CD14-positive monocyte (primary cell): ENCODE results near the gene SRPK2. TPM values are rescaled to one million over a fixed set of nuclear protein-coding genes. Genes with fewer than 3 reads are reported as not detected.

Experiments used
- DNase-seq, 3 donors: peaks; one replicate each; pipeline ENCODE4 v3.0.0-alpha.2; 2011 to 2022
- H2AFZ ChIP-seq: 2 replicates; pipeline ENCODE4 v1.6.0; 2012; ENCODE audit warnings: mild to moderate bottlenecking, low read depth, low read length, inconsistent platforms; ENCODE audit not compliant: insufficient read depth, poor library complexity, severe bottlenecking
- H3K27ac ChIP-seq, 2 donors: 1 replicate in 1 of 2; 2 replicates in 1 of 2; pipeline ENCODE4 v1.5.1; 2012 to 2013; ENCODE audit warnings: low read length in 2 of 2, control low read depth in 1 of 2, inconsistent platforms in 1 of 2, low read depth in 1 of 2, mild to moderate bottlenecking in 1 of 2
- H3K27me3 ChIP-seq, 2 donors: one replicate each; pipeline versions ENCODE4 v1.6.0 to v1.6.1; 2011 to 2013; ENCODE audit warnings: low read length in 2 of 2; ENCODE audit not compliant: control insufficient read depth in 2 of 2, insufficient read depth in 2 of 2
- H3K36me3 ChIP-seq, 2 donors: replicated peaks in 1 of 2; 1 replicate in 1 of 2; 2 replicates in 1 of 2; pipeline versions ENCODE4 v1.5.1 to v1.6.1; 2012 to 2013; ENCODE audit warnings: low read length in 2 of 2, control low read depth in 1 of 2, inconsistent platforms in 1 of 2, mild to moderate bottlenecking in 1 of 2; ENCODE audit not compliant: insufficient read depth in 2 of 2, control insufficient read depth in 1 of 2
- H3K4me1 ChIP-seq, 2 donors: 1 replicate in 1 of 2; 2 replicates in 1 of 2; pipeline versions ENCODE4 v1.5.1 to v1.6.1; 2012 to 2013; ENCODE audit warnings: low read length in 2 of 2, control low read depth in 1 of 2, inconsistent platforms in 1 of 2, mild to moderate bottlenecking in 1 of 2, moderate library complexity in 1 of 2; ENCODE audit not compliant: insufficient read depth in 2 of 2, control insufficient read depth in 1 of 2
- H3K4me2 ChIP-seq: replicated peaks from 2 replicates; pipeline ENCODE3; 2012; ENCODE audit warnings: low read length, moderate library complexity, mild to moderate bottlenecking; ENCODE audit not compliant: poor library complexity, severe bottlenecking; ENCODE audit errors: extremely low read depth
- H3K4me3 ChIP-seq, 3 experiments: fragments of 200-600 bp in 1 of 3; sonication (generic) in 1 of 3; replicated peaks in 1 of 3; 1 replicate in 2 of 3; 2 replicates in 1 of 3; pipeline ENCODE4 v1.5.1; 2011 to 2013; ENCODE audit warnings: low read length in 3 of 3, mild to moderate bottlenecking in 3 of 3, control low read depth in 2 of 3, low read depth in 2 of 3, inconsistent platforms in 1 of 3, moderate library complexity in 1 of 3
- H3K79me2 ChIP-seq: 2 replicates; pipeline ENCODE4 v1.6.0; 2012; ENCODE audit warnings: mild to moderate bottlenecking, control low read depth, inconsistent platforms, low read length, moderate library complexity; ENCODE audit not compliant: insufficient read depth
- H3K9ac ChIP-seq: 2 replicates; pipeline ENCODE4 v1.6.0; 2017; ENCODE audit warnings: low read length, mild to moderate bottlenecking; ENCODE audit not compliant: insufficient read depth, poor library complexity, severe bottlenecking
- H3K9me3 ChIP-seq, 2 donors: replicated peaks in 1 of 2; 1 replicate in 1 of 2; 2 replicates in 1 of 2; pipeline versions ENCODE4 v1.5.1 to v1.6.1; 2012 to 2013; ENCODE audit warnings: low read length in 2 of 2, control low read depth in 1 of 2; ENCODE audit not compliant: control insufficient read depth in 1 of 2, insufficient read depth in 1 of 2
- H4K20me1 ChIP-seq: 2 replicates; pipeline ENCODE4 v1.6.0; 2012; ENCODE audit warnings: mild to moderate bottlenecking, low read length, control low read depth, moderate library complexity; ENCODE audit not compliant: insufficient read depth
- H3K27ac Mint-ChIP-seq, 7 donors: one replicate each; pipeline ENCODE4 v1.8.0; 2020; ENCODE audit warnings: mild to moderate bottlenecking in 7 of 7, mixed read lengths in 7 of 7, moderate library complexity in 6 of 7, inconsistent platforms in 2 of 7
- H3K27me3 Mint-ChIP-seq, 3 donors: one replicate each; pipeline ENCODE4 v1.8.0; 2021 to 2022; ENCODE audit warnings: low read depth in 3 of 3, mild to moderate bottlenecking in 3 of 3, mixed read lengths in 3 of 3, moderate library complexity in 3 of 3, inconsistent platforms in 1 of 3
- H3K36me3 Mint-ChIP-seq, 2 donors: one replicate each; pipeline ENCODE4 v1.8.0; 2020; ENCODE audit warnings: mixed read lengths in 2 of 2, inconsistent platforms in 1 of 2, mild to moderate bottlenecking in 1 of 2
- H3K4me1 Mint-ChIP-seq: one replicate; pipeline ENCODE4 v1.8.0; 2020; ENCODE audit warnings: mild to moderate bottlenecking, mixed read lengths
- H3K4me3 Mint-ChIP-seq, 2 donors: one replicate each; pipeline ENCODE4 v1.8.0; 2020; ENCODE audit warnings: mild to moderate bottlenecking in 2 of 2, mixed read lengths in 2 of 2, moderate library complexity in 1 of 2
- H3K9me3 Mint-ChIP-seq, 7 donors: one replicate each; pipeline ENCODE4 v1.8.0; 2020 to 2022; ENCODE audit warnings: mixed read lengths in 7 of 7, mild to moderate bottlenecking in 6 of 7, moderate library complexity in 6 of 7, inconsistent platforms in 2 of 7
- CTCF ChIP-seq: fragments of 200-600 bp; IDR thresholded peaks from one replicate; pipeline ENCODE4 v1.8.0; 2022; ENCODE audit warnings: antibody characterized with exemption, mild to moderate bottlenecking
- WGBS: methylation state at CpG from one replicate; pipeline ENCODE4 v1.1.5; 2013; ENCODE audit warnings: missing lambda C conversion rate; ENCODE audit not compliant: insufficient coverage; 5-methylcytosine and 5-hydroxymethylcytosine counted together
- intact Hi-C, 2 donors: fragments of 100-400 bp; cut with micrococcal nuclease; formaldehyde crosslinking; loops; one replicate each; pipeline versions ENCODE4 v1.15.0 to v1.15.1; 2023
- polyA plus RNA-seq, 3 donors: library from polyadenylated mRNA; depleted of rRNA in 1 of 3; unstranded in 2 of 3; stranded (reverse) in 1 of 3; fragments of 300-500 nt in 2 of 3; fragments of >200 nt in 1 of 3; fragmentation: Illumina TruSeq in 2 of 3; gene quantifications; 1 replicate in 2 of 3; 2 replicates in 1 of 3; pipeline ENCODE4 v1.2.3, GENCODE V29; 2012 to 2021

Gene SRPK2
- polyA plus RNA-seq, 3 donors = 12.6 to 37.7 (median 30.0) TPM

GRCh38 chr7:105156731-105157130, 232.0 kb downstream of the SRPK2 start:
- Histone ChIP-seq H2AFZ (no peak overlapping the region), H3K9ac (no peak overlapping the region), H3K9me3 (no peaks in the 10 kb centered on the region), H4K20me1 (peaks cover 11% of the 10 kb centered on the region), H3K4me1 (no peaks in the 10 kb centered on the region), H3K27ac (no peak overlapping the region), H3K4me2 (no peak overlapping the region), H3K79me2 (no peaks in the 10 kb centered on the region), H3K4me3 (no peak overlapping the region), H3K27me3 (no peaks in the 10 kb centered on the region), H3K36me3 (peaks cover 4 to 64% of the 10 kb centered on the region in 2 donors)
- Mint-ChIP-seq H3K27me3 (peaks cover 0 to 1% (median 1%) of the 10 kb centered on the region in 3 donors), H3K27ac (peak overlapping the region in 1 of 7 donors; percentile 6), H3K4me1 (peaks cover 8% of the 10 kb centered on the region), H3K4me3 (no peak overlapping the region), H3K36me3 (peaks cover 24 to 40% of the 10 kb centered on the region in 2 donors), H3K9me3 (no peaks in the 10 kb centered on the region)
- no peak for DNase-seq
- WGBS = no CpG with 5 or more reads among the region's 2 CpGs
- no peak for TF ChIP-seq CTCF
- intact Hi-C loops = no loop called here

GRCh38 chr7:105154084-105154483, 234.6 kb downstream of the SRPK2 start:
- Mint-ChIP-seq H3K9me3 (no peaks in the 10 kb centered on the region), H3K4me3 (no peak overlapping the region), H3K27ac (no peak overlapping the region), H3K4me1 (peaks cover 15% of the 10 kb centered on the region), H3K27me3 (peaks cover 0 to 1% (median 1%) of the 10 kb centered on the region in 3 donors), H3K36me3 (peaks cover 25 to 47% of the 10 kb centered on the region in 2 donors)
- peaks cover 0 to 7% of the 10 kb centered on the region in 2 donors for H3K4me1 ChIP-seq
- no CpG with 5 or more reads among the region's 2 CpGs for WGBS
- H3K4me2 ChIP-seq = no peak overlapping the region
- H4K20me1 ChIP-seq = peaks cover 11% of the 10 kb centered on the region
- H3K79me2 ChIP-seq = no peaks in the 10 kb centered on the region
- TF ChIP-seq CTCF = no peak
- H3K4me3 ChIP-seq = no peak overlapping the region
- no peak overlapping the region for H2AFZ ChIP-seq
- H3K9me3 ChIP-seq = no peaks in the 10 kb centered on the region
- intact Hi-C loops = no loop called here
- H3K27ac ChIP-seq = no peak overlapping the region
- no peak for DNase-seq
- no peak overlapping the region for H3K9ac ChIP-seq
- no peaks in the 10 kb centered on the region for H3K27me3 ChIP-seq
- H3K36me3 ChIP-seq = peaks cover 0 to 47% of the 10 kb centered on the region in 2 donors
